Panc1 (cell line): Measurements from ENCODE around the gene PTPRK. TPM values are rescaled to one million over a fixed set of nuclear protein-coding genes. Genes with fewer than 3 reads are reported as not detected.

Experiments used
- ATAC-seq: fragments of 200-7000 bp; cut with Tn5 transposase; 2 replicates; pipeline ENCODE4 v1.9.1; 2020; ENCODE audit warnings: mild to moderate bottlenecking, moderate library complexity
- BruUV-seq: library from RNA; stranded (reverse); fragments of 400-500 nt; replicated peaks from 2 replicates; lab custom pipeline; 2021; lab: Mats Ljungman, UMichigan
- CTCF ChIA-PET: fragments of 300-600 bp; sonication (Branson Sonifier 250); formaldehyde crosslinking; loops from one replicate; lab custom pipeline; 2022; ENCODE audit warnings: antibody characterized with exemption; lab: Charles Lee
- POLR2A ChIA-PET: fragments of 300-600 bp; sonication (Branson Sonifier 250); formaldehyde crosslinking; loops from one replicate; lab custom pipeline; 2022; ENCODE audit warnings: antibody characterized with exemption; lab: Charles Lee
- DNase-seq: peaks from one replicate; pipeline ENCODE4 v3.0.0-alpha.2; 2010; ENCODE audit warnings: low read depth, low spot score
- H3K27ac ChIP-seq: 2 replicates; pipeline ENCODE4 v1.5.1; 2011; ENCODE audit warnings: mild to moderate bottlenecking, low read length, inconsistent platforms
- H3K27me3 ChIP-seq: fragments of 200-500 bp; sonication (Bioruptor generic); 2 replicates; pipeline ENCODE4 v1.6.0; 2014; ENCODE audit warnings: low read length, inconsistent platforms; ENCODE audit not compliant: control insufficient read depth, insufficient read depth
- H3K36me3 ChIP-seq: fragments of 200-500 bp; sonication (Bioruptor generic); 2 replicates; pipeline ENCODE4 v1.5.1; 2014; ENCODE audit warnings: inconsistent platforms, mild to moderate bottlenecking, low read length, moderate library complexity; ENCODE audit not compliant: control insufficient read depth, insufficient read depth
- H3K4me1 ChIP-seq: 2 replicates; pipeline ENCODE4 v1.5.1; 2011; ENCODE audit warnings: inconsistent platforms, mild to moderate bottlenecking, low read length, moderate library complexity; ENCODE audit not compliant: control insufficient read depth, insufficient read depth
- H3K4me3 ChIP-seq, 2 experiments: 2 replicates each; pipeline ENCODE4 v1.5.1; 2011 to 2012; ENCODE audit warnings: low read depth in 2 of 2, low read length in 2 of 2, mild to moderate bottlenecking in 2 of 2, inconsistent platforms in 1 of 2, moderate library complexity in 1 of 2
- H3K9me3 ChIP-seq: fragments of 200-500 bp; sonication (Bioruptor generic); 2 replicates; pipeline ENCODE4 v1.5.1; 2014; ENCODE audit warnings: low read depth, mild to moderate bottlenecking, inconsistent platforms, low read length, moderate library complexity; ENCODE audit not compliant: control insufficient read depth, insufficient read depth
- POLR2AphosphoS5 ChIP-seq: IDR thresholded peaks from 2 replicates; pipeline ENCODE4 v1.6.1; 2012; ENCODE audit warnings: mild to moderate bottlenecking, low read depth, low read length, moderate library complexity
- SIN3A ChIP-seq: IDR thresholded peaks from 2 replicates; pipeline ENCODE4 v1.6.1; 2012; ENCODE audit warnings: low read depth, mild to moderate bottlenecking, low read length, moderate library complexity, borderline replicate concordance; ENCODE audit not compliant: insufficient read depth
- TCF7L2 ChIP-seq: IDR thresholded peaks from 2 replicates; pipeline ENCODE4 v1.6.1; 2011; ENCODE audit warnings: mild to moderate bottlenecking, low read depth, low read length, inconsistent platforms
- in situ Hi-C: cut with HindIII; loops from 2 replicates; pipeline ENCODE4 v1.10.0; 2016; ENCODE audit warnings: low sequenced_read_pairs, low pct_unique_long_range_greater_than_20kb
- intact Hi-C: fragments of 100-400 bp; cut with micrococcal nuclease; formaldehyde crosslinking; loops from one replicate; pipeline ENCODE4 v1.10.0; 2022; ENCODE audit not compliant: unreplicated experiment
- total RNA-seq: library from RNA; stranded (reverse); gene quantifications from one replicate; pipeline ENCODE4 v1.2.1, GENCODE V29; 2021; ENCODE audit not compliant: unreplicated experiment
- TF ChIP-seq, protein P1 (sequence below), 2 experiments: IDR thresholded peaks; 2 replicates each; pipeline ENCODE4 v1.6.1; 2011 to 2012; ENCODE audit warnings: low read depth in 2 of 2, control low read depth in 1 of 2, low read length in 1 of 2, mild to moderate bottlenecking in 1 of 2, moderate library complexity in 1 of 2; ENCODE audit not compliant: insufficient read depth in 1 of 2
- TF ChIP-seq, protein P2 (sequence below): fragments of 450-650 bp; IDR thresholded peaks from 2 replicates; pipeline ENCODE4 v1.5.1; 2017; ENCODE audit warnings: mild to moderate bottlenecking

The PTPRK gene
- total RNA-seq, 1 experiment from 2014 or later, result 61.8 TPM

DNA sequence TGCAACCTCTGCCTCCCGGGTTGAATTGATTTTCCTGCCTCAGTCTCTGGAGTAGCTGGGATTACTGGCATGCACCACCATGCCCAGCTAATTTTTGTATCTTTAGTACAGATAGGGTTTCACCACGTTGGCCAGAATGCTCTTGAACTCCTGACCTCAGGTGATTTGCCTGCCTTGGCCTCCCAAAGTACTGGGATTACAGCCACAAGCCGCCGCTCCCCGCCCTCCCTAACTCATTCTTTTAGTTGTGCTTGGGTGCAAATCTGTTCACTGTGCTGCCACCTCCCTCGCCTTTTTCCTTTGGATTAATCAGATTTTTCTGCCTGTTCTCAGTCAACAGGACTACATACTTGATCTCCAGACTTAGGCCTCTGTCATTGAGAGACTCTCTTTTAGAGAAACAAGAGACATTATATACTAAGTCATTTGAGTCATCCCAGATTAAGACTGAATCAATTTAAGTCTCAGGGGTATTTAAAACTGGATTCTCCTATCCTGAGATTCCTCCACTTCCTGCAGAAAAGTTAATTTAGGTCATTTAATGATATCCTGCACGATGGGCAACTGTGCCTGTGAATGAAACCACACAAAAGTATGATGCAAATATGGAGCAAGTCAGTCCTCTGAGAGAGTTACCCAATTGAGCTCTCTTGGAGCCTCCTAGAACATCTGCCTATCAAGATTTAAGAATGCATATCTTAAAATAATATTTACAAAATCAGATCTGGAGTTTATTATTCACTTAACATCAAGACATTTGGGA, 483.4 kb downstream of the PTPRK start:
- Histone ChIP-seq H3K27me3 (no peaks in the 10 kb centered on the region), H3K9me3 (no peaks in the 10 kb centered on the region), H3K36me3 (no peaks in the 10 kb centered on the region; the same call in 1 of the 2 replicates), H3K27ac (no peak overlapping the region), H3K4me1 (no peaks in the 10 kb centered on the region), H3K4me3 (no peak overlapping the region)
- intact Hi-C loops, result no loop called here
- TF ChIP-seq, protein P1, sequence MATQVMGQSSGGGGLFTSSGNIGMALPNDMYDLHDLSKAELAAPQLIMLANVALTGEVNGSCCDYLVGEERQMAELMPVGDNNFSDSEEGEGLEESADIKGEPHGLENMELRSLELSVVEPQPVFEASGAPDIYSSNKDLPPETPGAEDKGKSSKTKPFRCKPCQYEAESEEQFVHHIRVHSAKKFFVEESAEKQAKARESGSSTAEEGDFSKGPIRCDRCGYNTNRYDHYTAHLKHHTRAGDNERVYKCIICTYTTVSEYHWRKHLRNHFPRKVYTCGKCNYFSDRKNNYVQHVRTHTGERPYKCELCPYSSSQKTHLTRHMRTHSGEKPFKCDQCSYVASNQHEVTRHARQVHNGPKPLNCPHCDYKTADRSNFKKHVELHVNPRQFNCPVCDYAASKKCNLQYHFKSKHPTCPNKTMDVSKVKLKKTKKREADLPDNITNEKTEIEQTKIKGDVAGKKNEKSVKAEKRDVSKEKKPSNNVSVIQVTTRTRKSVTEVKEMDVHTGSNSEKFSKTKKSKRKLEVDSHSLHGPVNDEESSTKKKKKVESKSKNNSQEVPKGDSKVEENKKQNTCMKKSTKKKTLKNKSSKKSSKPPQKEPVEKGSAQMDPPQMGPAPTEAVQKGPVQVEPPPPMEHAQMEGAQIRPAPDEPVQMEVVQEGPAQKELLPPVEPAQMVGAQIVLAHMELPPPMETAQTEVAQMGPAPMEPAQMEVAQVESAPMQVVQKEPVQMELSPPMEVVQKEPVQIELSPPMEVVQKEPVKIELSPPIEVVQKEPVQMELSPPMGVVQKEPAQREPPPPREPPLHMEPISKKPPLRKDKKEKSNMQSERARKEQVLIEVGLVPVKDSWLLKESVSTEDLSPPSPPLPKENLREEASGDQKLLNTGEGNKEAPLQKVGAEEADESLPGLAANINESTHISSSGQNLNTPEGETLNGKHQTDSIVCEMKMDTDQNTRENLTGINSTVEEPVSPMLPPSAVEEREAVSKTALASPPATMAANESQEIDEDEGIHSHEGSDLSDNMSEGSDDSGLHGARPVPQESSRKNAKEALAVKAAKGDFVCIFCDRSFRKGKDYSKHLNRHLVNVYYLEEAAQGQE (IDR thresholded peaks at IDR 0.05; ENCODE audit: insufficient read depth in 1 of 2, low read depth in 2 of 2, low read length in 1 of 2), result no peak
- TF ChIP-seq POLR2AphosphoS5 (no peak), SIN3A (no peak), TCF7L2 (no peak)
- TF ChIP-seq, protein P2, sequence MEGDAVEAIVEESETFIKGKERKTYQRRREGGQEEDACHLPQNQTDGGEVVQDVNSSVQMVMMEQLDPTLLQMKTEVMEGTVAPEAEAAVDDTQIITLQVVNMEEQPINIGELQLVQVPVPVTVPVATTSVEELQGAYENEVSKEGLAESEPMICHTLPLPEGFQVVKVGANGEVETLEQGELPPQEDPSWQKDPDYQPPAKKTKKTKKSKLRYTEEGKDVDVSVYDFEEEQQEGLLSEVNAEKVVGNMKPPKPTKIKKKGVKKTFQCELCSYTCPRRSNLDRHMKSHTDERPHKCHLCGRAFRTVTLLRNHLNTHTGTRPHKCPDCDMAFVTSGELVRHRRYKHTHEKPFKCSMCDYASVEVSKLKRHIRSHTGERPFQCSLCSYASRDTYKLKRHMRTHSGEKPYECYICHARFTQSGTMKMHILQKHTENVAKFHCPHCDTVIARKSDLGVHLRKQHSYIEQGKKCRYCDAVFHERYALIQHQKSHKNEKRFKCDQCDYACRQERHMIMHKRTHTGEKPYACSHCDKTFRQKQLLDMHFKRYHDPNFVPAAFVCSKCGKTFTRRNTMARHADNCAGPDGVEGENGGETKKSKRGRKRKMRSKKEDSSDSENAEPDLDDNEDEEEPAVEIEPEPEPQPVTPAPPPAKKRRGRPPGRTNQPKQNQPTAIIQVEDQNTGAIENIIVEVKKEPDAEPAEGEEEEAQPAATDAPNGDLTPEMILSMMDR, result no peak
- ATAC-seq (no peak), DNase-seq (no peak)
- in situ Hi-C loops, result no loop called here
- BruUV-seq, result no TSS peak
- ChIA-PET CTCF (no interaction called here), POLR2A (no interaction called here)

DNA sequence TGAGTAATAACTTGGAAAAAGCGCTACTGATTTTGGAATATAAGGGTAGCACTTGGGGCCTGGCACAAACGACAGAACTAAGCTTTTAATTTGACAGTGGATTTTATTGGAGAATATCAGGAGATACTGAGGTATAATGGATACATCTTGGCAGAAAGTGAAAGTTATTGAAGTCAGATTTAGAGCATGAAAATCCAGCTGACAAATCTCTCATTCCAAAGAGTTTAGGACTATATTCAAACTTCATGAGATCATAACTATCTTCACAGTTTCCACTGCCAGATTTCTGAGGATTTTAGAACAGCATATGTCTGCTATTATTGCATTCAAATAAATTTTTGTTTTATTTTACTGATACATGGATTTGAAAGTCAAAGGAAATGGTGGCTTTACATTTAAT, 487.2 kb downstream of the PTPRK start:
- no peak for DNase-seq
- H3K4me1 ChIP-seq, result no peaks in the 10 kb centered on the region
- POLR2A ChIA-PET, result no interaction called here
- CTCF ChIA-PET, result no interaction called here
- TF ChIP-seq POLR2AphosphoS5 (no peak), SIN3A (no peak), TCF7L2 (no peak)
- TF ChIP-seq, protein P1 (IDR thresholded peaks at IDR 0.05; ENCODE audit: insufficient read depth in 1 of 2, low read depth in 2 of 2, low read length in 1 of 2), result no peak
- TF ChIP-seq, protein P2, result no peak
- H3K27ac ChIP-seq, result no peak overlapping the region
- H3K27me3 ChIP-seq, result no peaks in the 10 kb centered on the region
- no peak for ATAC-seq
- H3K4me3 ChIP-seq, result no peak overlapping the region
- H3K9me3 ChIP-seq, result no peaks in the 10 kb centered on the region
- no peaks in the 10 kb centered on the region for H3K36me3 ChIP-seq
- intact Hi-C loops (no loop called here), in situ Hi-C loops (no loop called here)
- no TSS peak for BruUV-seq
